Erythroblast (primary cell): Measurements from ENCODE around the gene NELL1.

Experiments used
- GATA1 ChIP-seq: IDR thresholded peaks from 2 replicates; pipeline ENCODE4 v1.6.1; 2011; ENCODE audit warnings: low read depth, mild to moderate bottlenecking, control low read depth, low read length, moderate library complexity
- POLR2A ChIP-seq: IDR thresholded peaks from 2 replicates; pipeline ENCODE4 v1.6.1; 2011; ENCODE audit warnings: mild to moderate bottlenecking, low read length

- TF ChIP-seq POLR2A (no peak), GATA1 (no peak)
Observed at GRCh38 chr11:21396342-21397008, 727.1 kb downstream of the NELL1 start.
